SH-SY5Y (cell line): ENCODE data around the gene DZIP1.

Source experiments
- GATA2 ChIP-seq: IDR thresholded peaks from 2 replicates; pipeline ENCODE4 v1.6.1; 2011; ENCODE audit warnings: mild to moderate bottlenecking, low read depth, low read length
- GATA3 ChIP-seq: IDR thresholded peaks from 2 replicates; pipeline ENCODE4 v1.6.1; 2011; ENCODE audit warnings: low read depth, mild to moderate bottlenecking, low read length, moderate library complexity

The DZIP1 gene

DNA sequence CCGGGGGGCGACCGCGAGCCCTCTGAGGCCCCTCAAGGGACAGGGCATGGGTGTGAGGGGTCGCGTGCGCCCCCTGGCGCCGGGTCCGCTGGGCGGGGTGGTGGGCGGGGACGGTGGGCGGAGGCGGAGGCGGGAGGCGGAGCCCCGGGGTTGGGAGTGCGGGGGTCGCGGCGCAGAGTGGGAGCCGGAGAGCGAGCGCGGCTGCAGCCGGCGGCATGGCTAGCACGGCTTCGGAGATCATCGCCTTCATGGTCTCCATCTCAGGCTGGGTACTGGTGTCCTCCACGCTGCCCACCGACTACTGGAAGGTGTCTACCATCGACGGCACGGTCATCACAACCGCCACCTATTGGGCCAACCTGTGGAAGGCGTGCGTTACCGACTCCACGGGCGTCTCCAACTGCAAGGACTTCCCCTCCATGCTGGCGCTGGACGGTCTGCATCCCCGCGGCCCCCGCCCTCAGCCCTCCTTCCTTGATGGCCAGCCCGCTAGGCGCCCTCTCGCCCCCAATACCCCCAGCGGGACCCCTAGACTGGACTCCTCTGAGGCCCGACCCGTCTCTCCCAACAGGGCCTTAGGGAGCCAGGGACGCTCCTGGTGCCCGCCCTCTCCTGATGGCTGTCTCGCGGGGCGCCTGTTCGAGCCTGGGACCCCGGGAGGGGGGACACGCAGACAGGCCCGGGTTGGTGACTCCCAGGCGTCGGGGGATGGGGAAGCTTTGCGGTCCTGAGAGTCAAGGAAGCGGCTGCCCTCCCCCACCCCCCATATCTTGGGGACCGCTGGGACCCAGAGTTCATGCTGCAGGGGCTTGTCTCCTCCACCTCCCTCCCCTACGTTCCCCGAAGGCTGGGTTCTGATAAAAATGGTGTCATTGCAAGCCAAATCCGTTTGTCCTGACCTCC lies 91.7 kb downstream of the DZIP1 start, which contains the start of gene CLDN10:
CLDN10 (plus strand) TSS at position 182 of the 903 bp plus-strand sequence; CDS start at position 216, 34 bp downstream.
- TF ChIP-seq GATA2, result no peak
- TF ChIP-seq GATA3, result no peak

DNA sequence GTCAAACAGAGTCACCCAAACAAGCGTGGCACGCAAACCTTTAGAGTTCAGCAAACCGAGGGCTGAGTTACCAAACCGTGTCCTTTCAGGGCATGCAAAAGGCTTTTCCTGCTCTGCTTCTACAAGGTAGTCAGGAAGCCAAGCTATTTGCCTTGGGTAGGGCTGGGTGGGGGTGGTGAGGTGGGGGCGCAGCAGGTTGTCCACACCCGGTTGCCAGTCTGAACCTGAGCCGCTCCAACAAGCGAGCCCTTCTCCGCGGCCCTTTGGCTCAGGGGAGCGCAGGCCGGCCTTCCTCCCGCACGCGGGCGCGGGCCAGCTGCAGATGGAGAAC lies 92.3 kb downstream of the DZIP1 start:
- TF ChIP-seq GATA3 (no peak), GATA2 (no peak)

DNA sequence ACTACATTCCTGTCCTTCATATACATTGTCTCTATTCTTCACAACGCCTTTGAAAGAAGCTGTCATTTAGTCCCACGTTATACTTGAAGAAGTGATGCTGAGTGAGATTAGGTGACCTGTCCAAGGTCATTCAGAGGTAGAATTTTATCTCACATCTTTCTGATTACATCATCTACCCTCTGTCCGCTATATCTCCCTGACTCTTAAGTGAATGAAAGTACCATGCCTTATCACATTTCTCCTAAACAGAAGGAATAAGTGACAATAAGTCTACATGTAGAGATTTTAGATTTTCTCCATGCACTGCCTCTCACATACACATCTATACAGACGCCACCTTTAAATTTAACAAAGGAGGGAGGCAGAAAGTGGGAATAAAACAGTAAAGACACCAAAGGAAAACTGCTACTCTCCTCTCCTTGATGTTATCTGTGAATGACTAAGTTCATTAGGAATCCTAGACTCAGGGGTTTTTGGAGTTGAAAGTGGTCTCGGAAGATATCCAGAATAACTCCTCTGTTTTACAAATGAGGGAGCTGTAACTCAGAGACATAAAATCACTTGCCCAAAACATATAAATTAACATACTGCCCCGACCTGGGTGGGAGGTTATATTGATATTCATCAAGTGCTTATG lies 96.9 kb downstream of the DZIP1 start:
- no peak for TF ChIP-seq GATA2
- TF ChIP-seq GATA3, result no peak

DNA sequence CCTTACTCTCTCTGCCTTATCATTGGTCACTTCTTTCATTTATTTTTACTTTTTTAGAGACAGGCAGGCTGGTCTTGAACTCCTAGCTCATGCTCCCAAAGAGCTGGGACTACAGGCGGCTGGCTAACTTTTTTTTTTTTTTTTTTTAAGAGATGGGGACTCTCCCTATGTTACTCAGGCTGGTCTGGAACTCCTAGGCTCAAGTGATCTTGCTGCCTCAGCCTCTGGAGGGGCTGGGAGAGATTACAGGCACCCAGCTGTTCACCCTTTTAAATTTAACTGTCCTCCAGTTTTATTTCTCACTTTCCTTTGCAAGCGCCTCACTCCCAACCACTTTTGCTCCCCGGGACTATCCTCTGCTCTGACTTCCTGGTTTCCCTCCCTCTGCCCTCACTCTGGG lies 97.6 kb downstream of the DZIP1 start:
- TF ChIP-seq GATA3, result no peak
- TF ChIP-seq GATA2, result no peak

DNA sequence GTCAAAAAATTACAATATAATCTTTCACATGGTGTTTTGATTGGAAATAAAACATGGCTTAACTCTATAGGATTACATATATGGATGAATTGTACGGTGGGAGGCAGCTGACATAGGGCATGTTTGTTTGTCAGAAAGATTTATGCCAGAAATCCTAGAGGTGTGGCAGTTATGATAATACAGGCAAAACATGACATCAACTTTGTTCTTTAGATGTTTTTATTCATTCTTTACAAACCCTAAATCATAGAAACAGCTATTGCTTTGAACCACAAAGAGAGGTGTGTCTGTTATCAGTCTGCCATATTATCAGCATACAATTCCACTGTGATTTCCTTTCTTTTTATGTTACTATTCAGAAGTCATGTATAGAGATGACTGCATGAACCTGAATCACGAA lies 100.2 kb downstream of the DZIP1 start:
- TF ChIP-seq GATA2 (no peak), GATA3 (no peak)

DNA sequence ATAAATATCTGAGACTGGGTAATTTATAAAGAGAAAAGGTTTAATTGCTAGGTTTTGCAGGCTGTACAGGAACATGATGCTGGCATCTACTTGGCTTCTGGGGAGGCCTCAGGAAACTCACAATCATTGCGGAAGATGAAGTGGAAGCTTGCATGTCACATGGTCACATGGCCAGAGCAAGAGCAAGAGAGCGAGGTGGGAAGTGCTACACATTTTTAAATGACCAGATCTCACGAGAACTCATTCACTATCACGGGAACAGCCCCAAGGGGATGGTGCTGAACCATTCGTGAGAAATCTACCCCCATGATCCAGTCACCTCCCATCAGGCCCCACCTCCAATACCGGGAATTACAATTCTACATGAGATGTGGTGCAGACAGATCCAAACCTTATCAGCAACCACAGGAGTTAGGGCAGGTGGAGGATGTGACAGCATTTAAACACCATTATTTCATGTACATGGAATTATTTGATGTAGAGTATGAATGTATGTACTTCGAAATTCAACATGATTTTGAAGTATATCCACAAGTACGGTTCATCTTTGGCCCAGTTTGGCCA lies 102.5 kb downstream of the DZIP1 start:
- TF ChIP-seq GATA3, result no peak
- TF ChIP-seq GATA2, result no peak

DNA sequence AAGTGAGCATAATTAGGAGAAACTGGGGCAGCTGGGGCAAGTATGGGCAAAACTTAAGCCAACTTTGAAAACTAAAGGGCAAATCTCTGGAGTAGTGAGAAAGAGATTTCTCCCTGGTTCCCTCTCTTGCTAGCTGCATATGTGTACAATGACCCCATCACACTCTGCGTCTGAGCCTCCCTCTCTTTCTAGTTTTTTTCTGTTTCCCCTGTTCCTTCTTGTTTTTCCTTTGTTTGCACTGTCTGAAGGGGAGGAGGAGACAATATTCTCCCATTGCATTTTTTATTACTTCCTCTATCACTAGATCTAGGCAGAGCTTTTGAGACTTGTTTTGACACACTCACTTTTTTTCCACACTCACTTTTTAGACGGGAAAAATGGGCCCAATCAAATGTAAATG lies 103.2 kb downstream of the DZIP1 start:
- TF ChIP-seq GATA2, result no peak
- no peak for TF ChIP-seq GATA3

DNA sequence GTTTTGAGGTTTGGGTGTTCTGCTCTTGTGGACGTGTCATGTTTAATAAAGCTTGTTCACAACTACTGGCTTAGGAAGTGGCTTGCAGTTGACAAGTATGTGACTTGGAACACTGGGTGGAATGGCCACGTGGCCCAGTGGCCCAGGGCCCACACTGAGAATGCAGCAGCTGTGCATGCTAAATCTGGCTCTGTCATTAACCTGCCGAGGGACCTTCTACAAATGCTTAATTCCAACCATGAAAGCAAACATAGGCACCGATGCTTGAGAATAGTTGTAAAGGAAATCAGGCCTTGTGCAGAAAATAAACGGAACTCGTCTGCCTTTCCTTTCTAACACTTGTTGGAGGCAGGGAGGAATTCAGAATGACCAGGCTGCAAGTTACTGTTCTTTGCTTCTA lies 103.6 kb downstream of the DZIP1 start:
- TF ChIP-seq GATA2, result no peak
- TF ChIP-seq GATA3, result no peak

DNA sequence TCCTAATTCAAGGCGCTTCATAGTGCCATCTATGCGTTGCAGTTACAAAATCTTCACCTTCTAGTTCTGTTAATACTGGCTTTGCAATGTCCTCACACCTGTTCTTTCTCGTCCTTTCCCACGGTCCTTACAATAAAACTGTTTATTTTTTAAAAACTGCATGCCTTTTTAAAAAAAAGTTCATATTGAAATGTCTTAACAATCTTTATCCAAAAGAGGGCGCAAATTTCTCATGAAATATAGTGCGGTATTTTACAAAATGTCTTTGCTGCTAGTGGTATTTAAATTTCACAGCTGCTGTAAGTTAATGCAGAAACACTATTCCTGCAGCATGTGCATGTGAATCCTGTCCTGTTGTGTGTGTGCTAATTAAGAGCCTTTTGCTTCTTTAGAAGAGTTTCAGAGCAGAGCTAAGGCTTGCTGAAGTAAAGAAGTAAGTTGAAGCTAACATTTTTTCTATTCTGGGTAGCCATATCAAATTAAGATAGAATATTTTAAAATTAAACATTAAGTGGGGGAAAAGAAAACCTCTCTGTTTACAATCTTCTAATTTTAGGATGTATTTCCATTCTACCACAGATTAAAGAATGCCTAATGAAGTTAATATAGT lies 107.8 kb downstream of the DZIP1 start:
- TF ChIP-seq GATA2, result no peak
- TF ChIP-seq GATA3, result no peak

DNA sequence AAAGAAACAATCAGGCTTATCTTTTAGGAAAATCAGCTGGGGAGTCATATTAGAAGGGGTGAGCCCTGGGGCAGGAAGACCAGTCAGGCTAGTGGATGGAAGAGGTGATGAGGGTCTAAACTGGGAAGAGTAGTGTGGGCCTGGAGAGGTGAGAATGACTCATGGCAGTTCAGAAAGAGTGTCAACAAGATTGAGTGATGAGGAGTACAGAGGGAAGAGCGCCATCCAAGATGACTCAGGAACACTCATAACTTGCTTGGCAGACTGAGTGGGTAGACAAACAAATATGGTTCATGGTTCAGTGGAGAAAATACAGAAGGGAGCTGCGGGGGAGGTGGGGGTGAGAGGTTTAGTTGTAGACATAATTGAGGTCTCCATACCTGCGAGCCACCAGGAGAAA lies 109.3 kb downstream of the DZIP1 start:
- no peak for TF ChIP-seq GATA2
- no peak for TF ChIP-seq GATA3

DNA sequence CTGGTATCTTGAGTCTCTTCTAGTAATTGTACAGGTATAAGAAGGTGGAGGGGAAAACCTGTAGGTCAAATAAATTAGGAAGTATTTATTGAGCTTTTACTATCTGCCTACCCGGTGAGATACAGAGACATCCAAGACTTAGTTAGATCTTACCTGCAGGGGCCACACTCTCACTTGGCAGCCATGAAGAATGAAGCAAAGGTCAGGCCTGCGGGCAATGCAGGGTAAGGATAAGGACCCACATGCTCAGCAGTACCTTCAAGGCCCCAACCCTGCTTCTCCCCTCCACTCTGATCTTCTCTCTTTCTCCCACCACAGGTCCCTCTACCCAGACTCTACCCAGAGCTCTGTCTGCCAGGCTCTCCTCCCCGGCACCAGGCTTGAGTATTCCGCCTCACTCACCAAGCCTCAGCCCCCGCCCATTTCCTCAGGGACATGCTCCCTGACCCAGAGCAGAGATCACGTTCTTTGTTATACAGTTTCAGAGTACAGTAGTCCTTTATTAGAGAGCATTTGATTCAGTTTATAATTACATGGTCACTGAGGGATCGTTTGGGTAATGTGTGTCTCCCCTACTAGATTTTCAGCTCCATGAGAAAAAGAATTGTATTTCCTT lies 110.9 kb downstream of the DZIP1 start:
- no peak for TF ChIP-seq GATA3
- TF ChIP-seq GATA2, result no peak

DNA sequence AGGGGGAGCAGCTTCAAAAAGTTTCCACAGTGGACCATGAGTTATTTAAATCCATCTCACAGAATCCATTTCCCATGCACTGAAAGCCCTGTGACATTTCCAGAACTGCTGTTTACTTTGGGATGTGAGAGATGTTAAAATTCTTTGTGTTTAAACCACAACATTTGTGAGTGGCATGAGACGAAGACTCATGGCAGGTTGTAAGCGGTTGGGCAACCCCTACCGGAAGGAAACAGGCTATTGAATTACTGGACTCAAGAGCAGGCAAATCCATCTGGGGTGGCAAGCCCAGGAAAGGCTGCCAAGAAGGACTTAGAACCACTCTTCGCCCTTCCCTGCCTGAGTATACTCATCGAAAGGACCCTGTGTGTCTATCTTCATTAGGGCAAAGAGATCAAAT lies 114.3 kb downstream of the DZIP1 start:
- TF ChIP-seq GATA3 (no peak), GATA2 (no peak)
